ENCODE data around the gene ASXL2.

- TF ChIP-seq POLR2A (IDR thresholded peaks at IDR 0.05) (no peak), CTCF (IDR thresholded peaks at IDR 0.05) (no peak)
Measured at GRCh38 chr2:25784404-25784803, 93.9 kb downstream of the ASXL2 start.
